Right atrium auricular region (tissue), 2 donors: Measurements from ENCODE around the gene AFF4. TPM values are rescaled to one million over a fixed set of nuclear protein-coding genes. Genes with fewer than 3 reads are reported as not detected.
"Not testable (repeated sequence)": the region's sequence is repeated elsewhere in the genome, so short reads cannot be mapped to it uniquely, and the experiment has no call there.

Experiments
- DNase-seq: peaks from one replicate; pipeline ENCODE4 v3.0.0-alpha.2; 2019; ENCODE audit warnings: low spot score
- H3K27ac ChIP-seq, 2 donors: fragments of 200-600 bp; sonication (generic); 1 replicate in 1 of 2; 2 replicates in 1 of 2; pipeline ENCODE4 v1.5.1; 2016 to 2019
- H3K27me3 ChIP-seq, 2 donors: fragments of 200-600 bp; sonication (generic); one replicate each; pipeline versions ENCODE4 v1.5.1 to v1.6.0; 2017 to 2019
- H3K36me3 ChIP-seq: fragments of 200-600 bp; sonication (generic); one replicate; pipeline ENCODE4 v1.5.1; 2016
- H3K4me1 ChIP-seq, 2 donors: fragments of 200-600 bp; sonication (generic); one replicate each; pipeline versions ENCODE4 v1.5.1 to v1.6.0; 2017 to 2019
- H3K4me3 ChIP-seq, 2 donors: fragments of 200-600 bp; sonication (generic); 1 replicate in 1 of 2; 2 replicates in 1 of 2; pipeline ENCODE4 v1.5.1; 2017 to 2019; ENCODE audit warnings: mild to moderate bottlenecking in 1 of 2, moderate library complexity in 1 of 2
- H3K9me3 ChIP-seq, 2 donors: fragments of 200-600 bp; sonication (generic); one replicate each; pipeline ENCODE4 v1.5.1; 2019
- CTCF ChIP-seq, 2 donors: fragments of 200-600 bp; sonication (generic); IDR thresholded peaks; one replicate each; pipeline ENCODE4 v1.5.1; 2019; ENCODE audit warnings: antibody characterized with exemption in 2 of 2
- total RNA-seq, 2 donors: library from RNA; depleted of rRNA; stranded (reverse); fragments of >200 nt; gene quantifications; one replicate each; pipeline ENCODE4 v1.1.0, GENCODE V29; 2016

The AFF4 gene
- total RNA-seq, 2 donors from 2014 or later: 36.8 to 47.3 TPM

GRCh38 chr5:132865668-132866341 lies 97.6 kb downstream of the AFF4 start:
- H3K9me3 ChIP-seq: no peaks in the 10 kb centered on the region
- peaks cover 0 to 14% of the 10 kb centered on the region in 2 donors for H3K4me1 ChIP-seq
- peak overlapping the region; percentile 60 to 77 for H3K4me3 ChIP-seq
- peak overlapping the region; percentile 89 to 93 for H3K27ac ChIP-seq
- peaks cover 26% of the 10 kb centered on the region for H3K36me3 ChIP-seq
- H3K27me3 ChIP-seq: no peaks in the 10 kb centered on the region
- DNase-seq: no peak
- TF ChIP-seq CTCF (IDR thresholded peaks at IDR 0.05): no peak

GRCh38 chr5:132860742-132861141 lies 102.7 kb downstream of the AFF4 start:
- no peak overlapping the region for H3K27ac ChIP-seq
- no peaks in the 10 kb centered on the region for H3K36me3 ChIP-seq
- no peak for DNase-seq
- no peak overlapping the region for H3K4me3 ChIP-seq
- no peak for TF ChIP-seq CTCF (IDR thresholded peaks at IDR 0.05)
- no peaks in the 10 kb centered on the region for H3K9me3 ChIP-seq
- no peaks in the 10 kb centered on the region for H3K4me1 ChIP-seq
- no peaks in the 10 kb centered on the region for H3K27me3 ChIP-seq

DNA sequence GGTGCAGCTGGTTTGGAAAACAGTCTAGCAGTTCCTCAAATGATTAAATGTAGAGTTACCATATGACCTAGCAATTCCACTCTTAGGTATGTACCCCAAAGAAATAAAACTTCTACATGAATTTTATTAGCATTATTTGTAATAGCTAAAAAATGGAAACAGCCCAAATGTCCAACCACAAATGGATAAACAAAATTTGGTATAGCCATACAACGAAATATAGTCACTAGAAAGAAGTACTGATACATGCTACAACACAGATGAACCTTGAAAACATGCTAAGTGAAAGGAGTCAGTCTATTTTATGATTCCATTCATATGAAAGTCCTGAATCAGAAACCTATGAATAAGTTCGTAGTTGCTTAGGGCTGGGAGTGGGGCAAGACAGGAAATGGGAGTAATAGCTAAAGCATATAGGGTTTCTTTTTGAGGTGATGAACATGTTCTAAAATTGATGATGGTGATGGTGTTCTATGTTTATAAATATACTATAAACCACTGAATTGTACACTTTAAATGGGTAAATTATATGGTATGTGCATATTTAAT lies 103.5 kb downstream of the AFF4 start:
- no peaks in the 10 kb centered on the region for H3K36me3 ChIP-seq

GRCh38 chr5:132856011-132856410 lies 107.4 kb downstream of the AFF4 start:
- Histone ChIP-seq H3K9me3 (no peaks in the 10 kb centered on the region), H3K4me1 (peaks cover 0 to 6% of the 10 kb centered on the region in 2 donors), H3K4me3 (no peak overlapping the region), H3K27ac (no peak overlapping the region), H3K27me3 (no peaks in the 10 kb centered on the region), H3K36me3 (no peaks in the 10 kb centered on the region)
- DNase-seq: no peak
- TF ChIP-seq CTCF (IDR thresholded peaks at IDR 0.05): no peak

More for the DNA sequence above, 103.5 kb downstream of the AFF4 start:
- H3K27me3 ChIP-seq: no peaks in the 10 kb centered on the region
- H3K9me3 ChIP-seq: no peaks in the 10 kb centered on the region
- no peak for DNase-seq
- no peak overlapping the region for H3K27ac ChIP-seq
- H3K4me1 ChIP-seq: no peaks in the 10 kb centered on the region
- no peak overlapping the region for H3K4me3 ChIP-seq
- TF ChIP-seq CTCF (IDR thresholded peaks at IDR 0.05): no peak

DNA sequence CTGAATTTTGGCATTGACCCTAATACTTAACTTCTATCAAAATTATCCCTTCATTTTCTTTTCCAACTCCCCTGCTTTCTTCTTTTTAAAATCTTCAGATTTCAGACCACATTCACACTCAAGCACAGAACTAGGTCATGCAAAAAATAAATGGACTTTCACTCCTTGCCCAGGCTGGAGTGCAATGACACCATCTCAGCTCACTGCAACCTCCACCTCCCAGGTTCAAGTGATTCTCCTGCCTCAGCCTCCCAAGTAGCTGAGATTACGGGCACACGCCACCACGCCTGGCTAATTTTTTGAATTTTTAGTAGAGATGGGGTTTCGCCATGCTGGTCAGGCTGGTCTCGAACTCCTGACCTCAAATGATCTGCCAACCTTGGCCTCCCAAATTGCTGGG lies 108.4 kb downstream of the AFF4 start:
- H3K27ac ChIP-seq, H3K36me3 ChIP-seq, DNase-seq, H3K4me3 ChIP-seq, H3K27me3 ChIP-seq, H3K9me3 ChIP-seq, H3K4me1 ChIP-seq: not testable (repeated sequence)

DNA sequence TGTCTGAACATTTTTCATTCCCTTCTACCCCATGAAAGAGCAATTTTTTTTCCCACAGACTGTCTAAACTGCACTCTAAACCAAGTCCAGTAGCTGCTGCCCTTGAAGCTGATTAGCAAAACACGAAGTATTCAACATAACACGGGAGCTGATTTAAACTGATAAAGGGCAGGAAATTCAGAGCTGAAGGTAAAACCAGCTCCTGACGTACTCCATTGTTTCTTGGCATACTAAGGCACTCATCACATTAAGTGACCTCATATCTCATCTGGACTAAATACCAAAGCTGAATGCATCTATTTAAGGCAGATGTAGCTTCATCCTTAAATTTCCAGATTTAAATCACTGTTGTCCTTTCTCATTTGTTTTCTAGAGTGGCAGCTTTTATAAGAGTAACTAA lies 109.1 kb downstream of the AFF4 start:
- no peaks in the 10 kb centered on the region for H3K36me3 ChIP-seq
- H3K4me3 ChIP-seq: no peak overlapping the region
- H3K27ac ChIP-seq: no peak overlapping the region
- DNase-seq: no peak
- no peak for TF ChIP-seq CTCF (IDR thresholded peaks at IDR 0.05)
- H3K9me3 ChIP-seq: no peaks in the 10 kb centered on the region
- no peaks in the 10 kb centered on the region for H3K27me3 ChIP-seq
- peaks cover 0 to 6% of the 10 kb centered on the region in 2 donors for H3K4me1 ChIP-seq
